IPS DF 19.7 (cell line): ENCODE measurements around the gene CCDC18.

Experiments
- DNase-seq: peaks from one replicate; pipeline ENCODE4 v3.0.0-alpha.2; 2013; ENCODE audit warnings: low read depth, low spot score

CCDC18 gene

DNA sequence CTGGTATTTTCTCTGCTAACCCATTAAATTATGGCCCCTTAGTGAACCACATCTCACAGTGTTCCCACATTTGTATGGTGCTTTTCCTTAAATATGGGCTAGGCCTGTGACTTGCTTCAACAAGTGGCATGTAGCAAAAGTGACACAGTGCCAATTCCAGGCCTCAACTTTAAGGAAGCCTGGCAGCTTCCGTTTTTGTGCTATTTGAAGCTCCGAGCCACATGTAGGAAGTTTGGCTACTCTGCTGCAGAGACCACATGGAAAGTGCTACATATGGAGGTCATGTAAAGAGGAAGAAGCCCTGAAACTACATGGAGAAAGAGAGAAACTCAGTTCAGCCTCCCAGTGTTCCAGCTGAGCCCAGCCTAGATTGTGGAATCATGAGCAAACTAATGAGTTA lies 136.7 kb downstream of the CCDC18 start:
- no peak for DNase-seq

DNA sequence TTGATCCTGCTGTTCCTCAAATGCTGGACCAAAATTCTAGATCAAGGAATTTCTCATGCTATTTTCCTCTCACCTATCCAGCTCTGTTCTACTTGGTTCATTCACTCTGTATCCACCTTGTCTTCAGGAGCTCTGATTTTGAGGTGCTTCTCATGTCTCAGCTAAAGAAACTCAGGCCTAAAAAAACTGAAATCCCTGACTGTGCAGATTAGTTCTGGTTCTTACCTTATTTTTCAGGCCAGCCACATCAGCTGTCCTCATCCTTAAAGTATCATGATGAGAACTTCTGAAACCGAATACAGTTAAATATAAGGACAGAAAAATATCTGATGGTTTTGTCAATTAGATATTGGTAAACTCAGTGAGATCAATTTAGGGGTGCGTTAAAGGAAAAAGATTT lies 137.4 kb downstream of the CCDC18 start:
- no peak for DNase-seq

DNA sequence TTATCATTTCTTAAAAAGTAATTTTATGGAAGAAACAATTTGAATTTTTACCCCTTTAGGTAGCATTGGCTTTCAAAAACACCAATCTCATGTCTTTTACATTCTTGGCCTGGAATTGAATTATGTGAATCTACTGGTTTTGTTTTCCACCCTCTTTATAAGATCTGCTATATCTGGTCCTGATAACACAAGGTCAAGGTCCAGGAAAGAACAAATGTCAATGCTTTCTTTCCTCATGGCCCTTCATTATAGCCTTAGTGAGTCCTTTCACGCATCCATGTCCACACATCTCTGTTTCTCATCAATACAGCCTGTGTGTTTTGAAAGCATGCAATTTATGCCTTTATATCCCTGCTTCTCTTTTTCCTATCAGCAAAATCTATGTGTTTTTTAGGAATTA lies 141.2 kb downstream of the CCDC18 start:
- DNase-seq = no peak

DNA sequence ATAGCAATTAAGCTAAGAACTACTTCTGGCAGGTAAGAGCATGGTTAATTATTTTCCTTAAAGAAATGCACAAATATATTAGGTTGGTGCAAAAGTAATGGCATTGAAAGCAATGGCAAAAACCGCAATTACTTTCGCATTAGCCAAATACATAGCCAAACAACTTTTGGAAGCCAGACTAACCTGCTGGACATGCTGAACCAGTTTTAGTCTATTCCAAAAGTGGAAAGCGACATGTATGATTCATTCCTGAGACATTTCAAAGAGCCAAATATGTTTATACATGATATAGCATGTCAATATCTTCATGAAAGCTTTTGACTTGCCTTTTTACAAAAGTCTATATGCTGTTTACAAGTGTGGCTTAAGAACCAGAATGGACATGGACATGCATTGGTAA lies 141.8 kb downstream of the CCDC18 start:
- DNase-seq = no peak

DNA sequence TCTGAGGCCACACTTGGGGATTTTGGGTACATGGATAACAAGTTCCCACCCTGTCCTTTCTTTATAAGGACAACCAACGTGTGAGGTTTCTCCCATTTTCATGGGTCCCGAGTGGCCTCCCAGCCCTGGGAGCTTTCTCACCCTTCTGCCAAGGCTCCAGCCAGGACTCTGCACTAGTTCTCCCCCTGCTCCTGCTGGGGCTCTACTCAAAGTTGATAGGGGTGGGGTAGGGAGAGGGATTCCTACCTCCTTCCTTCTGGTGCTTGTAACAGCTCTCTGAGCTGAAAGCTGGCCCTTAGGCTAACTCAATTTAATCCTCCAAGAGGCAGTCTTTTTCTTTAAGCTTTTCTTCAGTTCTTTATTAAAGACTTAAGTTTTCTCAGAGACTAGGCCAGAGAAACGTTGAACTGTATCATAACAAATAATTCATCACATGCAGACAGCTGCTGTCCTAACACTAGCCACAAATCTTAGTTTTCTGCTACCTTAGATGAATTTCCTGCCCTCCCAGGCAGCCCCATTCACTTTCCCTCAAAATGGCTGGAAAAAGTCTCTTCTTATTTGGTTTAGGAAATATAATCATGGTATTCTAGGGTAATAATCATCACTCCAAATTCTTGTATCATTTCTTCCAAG lies 142.8 kb downstream of the CCDC18 start:
- no peak for DNase-seq

DNA sequence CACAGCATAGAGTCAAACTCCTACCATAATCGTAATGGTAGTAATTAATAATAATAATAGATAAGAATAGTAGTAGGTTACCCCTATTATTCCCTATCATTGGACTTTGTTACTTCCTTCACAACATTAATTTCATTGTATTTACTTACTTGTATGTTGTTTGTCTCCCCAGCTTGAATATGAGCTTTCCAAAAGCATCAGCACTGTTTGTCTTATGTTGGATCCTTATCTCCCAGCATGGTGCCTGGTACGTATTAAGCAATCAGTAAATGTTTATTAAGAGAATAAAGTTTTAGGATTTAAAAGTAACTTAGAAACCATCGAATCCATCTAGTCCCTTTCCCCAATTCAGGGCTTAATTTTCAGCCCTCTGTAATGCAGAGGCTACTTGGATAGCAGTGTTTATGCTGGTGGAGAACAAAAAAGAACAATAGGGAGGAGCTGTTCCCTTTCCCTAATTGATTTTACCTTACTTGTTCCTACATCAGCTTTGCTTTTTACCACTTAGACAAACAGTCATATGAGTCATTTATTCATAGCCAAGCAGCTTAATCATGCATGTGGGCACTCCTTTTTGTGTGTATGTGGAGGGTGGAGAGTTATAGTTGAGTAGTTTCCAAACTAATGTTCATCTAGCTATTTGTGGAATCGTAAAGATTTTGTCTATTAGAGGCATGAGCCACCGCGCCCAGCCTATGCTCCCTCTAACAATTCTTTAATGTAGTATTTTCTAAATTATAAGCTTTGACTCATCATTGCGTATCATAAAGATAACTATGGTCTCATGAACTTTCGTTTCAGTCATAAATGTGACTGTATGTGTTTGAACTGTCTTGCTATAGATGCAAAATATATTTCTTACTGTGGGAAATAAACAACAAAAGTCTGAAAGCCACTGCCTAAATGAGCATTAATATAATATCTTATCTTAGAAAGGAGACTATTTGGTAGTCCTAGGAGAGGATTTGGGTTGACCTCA lies 144.3 kb downstream of the CCDC18 start:
- no peak for DNase-seq
